ENCODE results near the gene CGB2.
"Not testable (repeated sequence)": the region's sequence is repeated elsewhere in the genome, so short reads cannot be mapped to it uniquely, and the experiment has no call there.

CGB2 gene

DNA sequence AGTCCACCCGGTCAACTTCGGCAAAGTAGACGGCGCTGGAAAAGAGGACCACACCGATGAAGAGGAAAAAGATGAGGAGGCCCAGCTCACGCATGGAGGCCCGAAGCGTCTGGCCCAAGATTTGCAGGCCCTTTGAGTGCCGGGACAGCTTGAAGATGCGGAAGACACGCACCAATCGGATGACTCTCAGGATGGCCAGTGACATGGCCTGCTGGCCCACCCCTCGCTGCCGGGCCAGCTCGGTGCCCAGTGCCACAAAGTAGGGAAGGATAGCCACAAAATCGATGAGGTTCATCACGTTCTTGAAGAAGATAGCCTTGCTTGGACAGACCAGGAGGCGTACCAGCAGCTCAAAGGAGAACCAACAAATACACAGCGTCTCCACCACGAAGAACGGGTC, 38.7 kb downstream of the CGB2 start:
- no peak for DNase-seq

DNA sequence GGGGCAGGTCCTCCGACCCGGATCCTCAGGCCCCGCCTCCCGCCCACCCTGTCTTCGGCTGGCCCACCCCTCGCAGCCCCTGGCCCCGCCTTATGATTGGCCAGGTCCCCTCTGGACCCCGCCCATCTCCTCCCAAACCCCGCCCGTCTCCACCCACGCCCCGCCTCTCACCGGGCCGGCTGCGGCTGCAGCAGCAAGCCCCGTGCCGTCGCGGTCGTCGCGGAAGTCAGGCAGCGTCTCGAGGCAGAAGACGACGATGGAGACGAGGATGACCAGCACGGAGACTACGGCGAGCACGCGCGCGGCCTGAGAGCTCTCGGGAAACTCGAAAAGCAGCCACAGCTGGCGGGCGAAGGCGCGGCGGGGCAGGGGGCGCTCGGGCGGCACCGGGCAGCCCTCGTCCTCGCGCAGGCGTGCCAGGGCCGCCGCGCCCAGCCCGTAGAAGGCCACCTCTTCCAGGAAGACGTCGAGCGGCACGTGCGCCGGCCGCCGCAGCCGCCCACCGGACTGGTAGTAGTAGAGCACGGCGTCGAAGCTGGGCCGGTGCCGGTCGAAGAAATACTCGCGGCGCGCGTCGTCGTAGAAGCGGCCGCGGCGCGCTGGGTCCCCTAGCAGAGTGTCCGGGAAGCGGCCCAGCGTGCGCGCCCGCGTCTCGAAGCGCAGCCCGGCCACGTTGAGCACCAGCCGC, 40.3 kb downstream of the CGB2 start:
- DNase-seq: peak; percentile 26 to 33

DNA sequence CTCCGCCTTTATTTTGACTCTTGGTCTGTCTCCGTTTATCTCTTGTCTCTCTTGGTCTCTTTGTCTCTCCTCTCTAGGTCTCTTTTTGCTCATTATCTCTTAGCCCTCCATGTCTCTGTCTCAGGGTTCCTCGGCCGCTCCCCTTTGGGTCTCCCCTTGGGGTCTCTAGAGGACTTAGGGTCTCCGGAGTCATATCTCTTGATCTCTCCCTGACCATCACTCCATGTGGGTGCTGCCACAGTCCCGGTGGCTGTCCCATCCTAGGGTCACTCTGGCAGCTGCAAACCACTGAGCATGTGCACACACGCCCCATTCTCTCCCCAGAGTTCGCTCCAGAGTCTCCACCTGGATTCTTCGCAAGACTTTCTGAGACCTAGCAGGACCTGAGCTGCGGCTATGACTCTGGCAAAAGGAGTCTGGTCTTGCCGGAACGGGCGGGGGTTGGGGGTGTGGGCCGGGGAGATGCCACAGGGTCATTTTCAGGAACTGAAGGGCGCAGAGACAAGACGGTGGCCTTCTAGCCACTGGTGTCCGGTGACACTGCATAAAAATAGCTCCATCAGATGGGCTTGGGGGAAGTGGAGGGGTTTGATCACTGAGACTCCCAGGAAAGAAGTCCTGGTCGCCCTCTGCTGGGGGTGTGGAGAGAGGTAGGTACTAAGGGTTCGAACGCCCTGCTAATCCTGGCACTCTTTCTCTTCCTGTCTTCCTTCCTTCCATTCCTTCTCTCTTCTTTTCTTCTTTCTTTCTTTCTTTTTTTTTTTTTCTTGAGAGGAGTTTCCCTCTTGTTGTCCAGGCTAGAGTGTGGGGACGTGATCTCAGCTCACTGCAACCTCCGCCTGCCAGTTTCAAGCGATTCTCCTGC, 42.1 kb downstream of the CGB2 start:
- DNase-seq: no peak

DNA sequence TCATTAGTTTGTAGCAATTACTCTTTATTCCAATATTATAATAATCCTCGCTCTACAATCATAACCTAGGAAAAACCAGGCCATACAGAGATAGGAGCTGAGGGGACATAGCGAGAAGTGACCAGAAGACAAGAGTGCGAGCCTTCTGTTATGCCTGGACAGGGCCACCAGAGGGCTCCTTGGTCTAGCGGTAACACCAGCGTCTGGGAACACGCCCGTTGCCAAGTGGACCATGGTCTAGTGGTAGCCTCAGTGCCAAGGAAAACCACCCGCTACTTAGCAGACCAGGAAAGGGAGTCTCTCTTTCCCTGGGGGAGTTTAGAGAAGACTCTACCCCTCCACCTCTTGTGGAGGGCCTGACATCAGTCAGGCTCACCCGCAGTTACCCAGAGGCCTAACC, 43.2 kb downstream of the CGB2 start:
- not testable (repeated sequence) for DNase-seq

DNA sequence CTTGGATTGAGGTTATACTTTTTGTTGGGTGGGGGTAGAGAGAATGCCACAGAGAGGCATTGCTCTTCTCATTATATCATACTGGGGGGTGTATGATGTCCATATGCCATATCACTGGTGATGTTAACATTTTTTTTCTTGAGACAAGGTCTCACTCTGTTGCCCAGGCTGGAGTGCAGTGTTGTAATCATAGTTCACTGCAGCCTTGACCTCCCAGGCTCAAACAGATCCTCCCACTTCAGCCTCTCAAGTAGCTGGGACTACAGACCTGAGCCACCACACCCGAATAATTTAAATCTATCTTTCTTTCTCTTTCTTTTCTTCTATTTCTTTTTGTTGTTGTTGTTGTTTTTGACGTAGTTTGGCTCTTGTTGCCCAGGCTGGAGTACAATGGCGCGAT, 48.7 kb downstream of the CGB2 start:
- DNase-seq: no peak

DNA sequence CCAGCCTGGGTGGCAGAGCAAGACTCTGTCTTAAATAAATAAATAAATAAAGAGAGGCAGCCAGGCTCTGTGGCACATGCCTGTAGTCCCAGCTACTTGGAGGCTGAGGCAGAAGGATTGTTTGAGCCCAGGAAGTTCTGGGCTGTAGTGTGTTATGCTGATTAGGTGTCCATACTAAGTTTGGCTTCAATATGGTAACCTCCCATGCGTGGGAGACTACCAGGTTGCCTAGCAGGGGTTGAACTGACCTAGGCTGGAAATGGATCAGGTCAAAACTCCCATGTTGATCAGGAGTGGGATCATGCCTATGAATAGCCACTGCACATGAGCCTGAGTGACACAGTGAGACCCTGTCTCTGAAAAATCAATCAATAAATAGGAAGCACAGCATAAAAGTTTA, 49.6 kb downstream of the CGB2 start:
- no peak for DNase-seq
